HG02840 (cell line): ENCODE data around the gene CISH.
A peak's percentile ranks its signal among the peaks of the same experiment; 100 is the strongest.

Experiments
- ATAC-seq: cut with Tn5 transposase; IDR thresholded peaks from one replicate; pipeline ENCODE4 v1.9.1; 2021; ENCODE audit warnings: mild to moderate bottlenecking, moderate library complexity, moderate number of reproducible peaks; ENCODE audit not compliant: unreplicated experiment, low FRiP score

CISH gene

GRCh38 chr3:50573566-50574443 lies 37.8 kb downstream of the CISH start:
- ATAC-seq: no peak

GRCh38 chr3:50572801-50573371 lies 38.7 kb downstream of the CISH start:
- ATAC-seq: no peak

GRCh38 chr3:50572158-50572557 lies 39.4 kb downstream of the CISH start:
- no peak for ATAC-seq

- no peak for ATAC-seq
These were observed 40.1 kb downstream of the CISH start for GRCh38 chr3:50571486-50571885.

- ATAC-seq: no peak
These were observed 40.9 kb downstream of the CISH start for GRCh38 chr3:50570508-50571279.

GRCh38 chr3:50568947-50569749 lies 42.4 kb downstream of the CISH start, which contains the start of gene HEMK1:
TSS of gene HEMK1 (plus strand) at chr3:50569522. CDS start at chr3:50571105, 1,583 bp downstream.
- ATAC-seq: peak; percentile 64

- ATAC-seq: peak; percentile 74
These were observed 44.0 kb downstream of the CISH start, which contains the start of gene C3orf18 for GRCh38 chr3:50567386-50568167. TSS of gene C3orf18 (minus strand) at chr3:50567747. CDS start at chr3:50565699, 2,048 bp downstream.

- no peak for ATAC-seq
These were observed 44.6 kb downstream of the CISH start for GRCh38 chr3:50567011-50567385.

- ATAC-seq: no peak
These were observed 47.3 kb downstream of the CISH start for GRCh38 chr3:50564321-50564720.

GRCh38 chr3:50563867-50564266 lies 47.7 kb downstream of the CISH start:
- no peak for ATAC-seq

- no peak for ATAC-seq
These were observed 48.7 kb downstream of the CISH start for GRCh38 chr3:50562861-50563260.

GRCh38 chr3:50559702-50560101 lies 51.9 kb downstream of the CISH start:
- ATAC-seq: no peak

GRCh38 chr3:50557915-50558314 lies 53.7 kb downstream of the CISH start:
- ATAC-seq: no peak

- ATAC-seq: no peak
These were observed 54.5 kb downstream of the CISH start for GRCh38 chr3:50557106-50557505.
